Measurements from ENCODE around the gene PRL. TPM values are rescaled to one million over a fixed set of nuclear protein-coding genes. Genes with fewer than 3 reads are reported as not detected.

PRL gene
- total RNA-seq, 6 experiments from 2014 or later, result not detected

GRCh38 chr6:22306741-22307466 is 10.1 kb upstream of the PRL start:
- intact Hi-C loops (cut with DNase I), result no loop called here
- Histone ChIP-seq H3K4me1 (no peaks in the 10 kb centered on the region), H3K36me3 (no peaks in the 10 kb centered on the region), H3K4me3 (no peak overlapping the region), H3K9me3 (no peaks in the 10 kb centered on the region), H3K27me3 (no peaks in the 10 kb centered on the region), H3K27ac (no peak overlapping the region)
- WGBS (ENCODE audit: insufficient coverage, low coverage, low lambda C conversion rate, missing lambda C conversion rate), result 92% methylated on average over 3 of the region's 3 CpGs
- ATAC-seq (no peak), DNase-seq (no peak)
- TF ChIP-seq POLR2A (IDR thresholded peaks at IDR 0.05) (no peak), CTCF (IDR thresholded peaks at IDR 0.05) (no peak)

GRCh38 chr6:22302838-22303237 is 6.0 kb upstream of the PRL start:
- no peak for ATAC-seq
- intact Hi-C loops (cut with DNase I), result no loop called here
- no peak for DNase-seq
- no peak overlapping the region for H3K4me3 ChIP-seq
- no peak overlapping the region for H3K27ac ChIP-seq
- no peak for TF ChIP-seq CTCF (IDR thresholded peaks at IDR 0.05)
- TF ChIP-seq POLR2A (IDR thresholded peaks at IDR 0.05), result no peak
- no peaks in the 10 kb centered on the region for H3K27me3 ChIP-seq
- WGBS (ENCODE audit: insufficient coverage, low coverage, low lambda C conversion rate, missing lambda C conversion rate), result 11% methylated on average over 1 of the region's 1 CpG
- H3K9me3 ChIP-seq, result no peaks in the 10 kb centered on the region
- no peaks in the 10 kb centered on the region for H3K36me3 ChIP-seq
- H3K4me1 ChIP-seq, result no peaks in the 10 kb centered on the region

- TF ChIP-seq POLR2A (IDR thresholded peaks at IDR 0.05) (no peak), CTCF (IDR thresholded peaks at IDR 0.05) (no peak)
- H3K4me3 ChIP-seq, result no peak overlapping the region
- ATAC-seq (no peak), DNase-seq (no peak)
- no peaks in the 10 kb centered on the region for H3K9me3 ChIP-seq
- no peaks in the 10 kb centered on the region for H3K27me3 ChIP-seq
- H3K4me1 ChIP-seq, result no peaks in the 10 kb centered on the region
- H3K36me3 ChIP-seq, result no peaks in the 10 kb centered on the region
- H3K27ac ChIP-seq, result no peak overlapping the region
- intact Hi-C loops (cut with DNase I), result no loop called here
- WGBS (ENCODE audit: insufficient coverage, low coverage, low lambda C conversion rate, missing lambda C conversion rate), result 35% methylated on average over 4 of the region's 4 CpGs
Measured at GRCh38 chr6:22300273-22300998, 3.6 kb upstream of the PRL start.

GRCh38 chr6:22298475-22298890 is 1.6 kb upstream of the PRL start:
- 58% methylated on average over 1 of the region's 1 CpG for WGBS (ENCODE audit: insufficient coverage, low coverage, low lambda C conversion rate, missing lambda C conversion rate)
- Histone ChIP-seq H3K36me3 (no peaks in the 10 kb centered on the region), H3K9me3 (no peaks in the 10 kb centered on the region), H3K4me1 (no peaks in the 10 kb centered on the region), H3K27ac (no peak overlapping the region), H3K4me3 (no peak overlapping the region), H3K27me3 (no peaks in the 10 kb centered on the region)
- intact Hi-C loops (cut with DNase I), result no loop called here
- ATAC-seq (no peak), DNase-seq (no peak)
- TF ChIP-seq CTCF (IDR thresholded peaks at IDR 0.05), result no peak
- TF ChIP-seq POLR2A (IDR thresholded peaks at IDR 0.05), result no peak
